ENCODE results near the gene SPATA32. TPM values are rescaled to one million over a fixed set of nuclear protein-coding genes. Genes with fewer than 3 reads are reported as not detected.

The SPATA32 gene
- total RNA-seq, 1 donor from 2014 or later = not detected

GRCh38 chr17:45309400-45309799, 47.5 kb upstream of the SPATA32 start:
- DNase-seq (ENCODE audit: low spot score) = no peak
- Histone ChIP-seq H3K79me2 (ENCODE audit: low read depth) (peaks cover 55% of the 10 kb centered on the region), H3K27me3 (no peaks in the 10 kb centered on the region), H3K27ac (no peak overlapping the region), H3K4me1 (peaks cover 7% of the 10 kb centered on the region), H2AFZ (replicated peaks) (no peak overlapping the region), H3K4me2 (no peak overlapping the region), H4K20me1 (ENCODE audit: low read depth) (peaks cover 57% of the 10 kb centered on the region), H3K4me3 (no peak overlapping the region), H3F3A (ENCODE audit: low read depth) (no peaks in the 10 kb centered on the region), H3K9me3 (ENCODE audit: low read depth) (no peaks in the 10 kb centered on the region), H3K36me3 (no peaks in the 10 kb centered on the region), H3K9ac (no peak overlapping the region)
- Mint-ChIP-seq H3K27me3 (ENCODE audit: insufficient read depth, low read depth) (no peaks in the 10 kb centered on the region), H3K9me3 (no peaks in the 10 kb centered on the region), H3K36me3 (peaks cover 24% of the 10 kb centered on the region), H3K4me3 (no peak overlapping the region), H3K4me1 (peaks cover 24% of the 10 kb centered on the region), H3K27ac (no peak overlapping the region)
- TF ChIP-seq EZH2phosphoT487 (IDR thresholded peaks at IDR 0.05) (no peak), CTCF (IDR thresholded peaks at IDR 0.05) (no peak)

GRCh38 chr17:45308840-45309239, 46.9 kb upstream of the SPATA32 start:
- H3K9me3 Mint-ChIP-seq = no peaks in the 10 kb centered on the region
- no peak overlapping the region for H3K27ac ChIP-seq
- H3K4me3 ChIP-seq = no peak overlapping the region
- H3K27me3 ChIP-seq = no peaks in the 10 kb centered on the region
- no peak for DNase-seq (ENCODE audit: low spot score)
- no peaks in the 10 kb centered on the region for H3K9me3 ChIP-seq (ENCODE audit: low read depth)
- H3K27ac Mint-ChIP-seq = no peak overlapping the region
- H2AFZ ChIP-seq (replicated peaks) = no peak overlapping the region
- H3K27me3 Mint-ChIP-seq (ENCODE audit: insufficient read depth, low read depth) = no peaks in the 10 kb centered on the region
- H3F3A ChIP-seq (ENCODE audit: low read depth) = no peaks in the 10 kb centered on the region
- H3K4me1 Mint-ChIP-seq = peaks cover 18% of the 10 kb centered on the region
- H4K20me1 ChIP-seq (ENCODE audit: low read depth) = peaks cover 52% of the 10 kb centered on the region
- H3K79me2 ChIP-seq (ENCODE audit: low read depth) = peaks cover 54% of the 10 kb centered on the region
- H3K36me3 ChIP-seq = no peaks in the 10 kb centered on the region
- peaks cover 7% of the 10 kb centered on the region for H3K4me1 ChIP-seq
- H3K9ac ChIP-seq = no peak overlapping the region
- H3K4me3 Mint-ChIP-seq = no peak overlapping the region
- TF ChIP-seq CTCF (IDR thresholded peaks at IDR 0.05) = no peak
- no peak for TF ChIP-seq EZH2phosphoT487 (IDR thresholded peaks at IDR 0.05)
- no peak for TF ChIP-seq EZH2 (IDR thresholded peaks at IDR 0.05)
- no peak overlapping the region for H3K4me2 ChIP-seq
- peaks cover 26% of the 10 kb centered on the region for H3K36me3 Mint-ChIP-seq

GRCh38 chr17:45308016-45308365, 46.1 kb upstream of the SPATA32 start:
- no peaks in the 10 kb centered on the region for H3K9me3 ChIP-seq (ENCODE audit: low read depth)
- Mint-ChIP-seq H3K27ac (no peak overlapping the region), H3K4me1 (peaks cover 12% of the 10 kb centered on the region), H3K4me3 (no peak overlapping the region), H3K27me3 (ENCODE audit: insufficient read depth, low read depth) (no peaks in the 10 kb centered on the region), H3K9me3 (no peaks in the 10 kb centered on the region), H3K36me3 (peaks cover 26% of the 10 kb centered on the region)
- no peak overlapping the region for H2AFZ ChIP-seq (replicated peaks)
- H3F3A ChIP-seq (ENCODE audit: low read depth) = no peaks in the 10 kb centered on the region
- H3K4me2 ChIP-seq = no peak overlapping the region
- TF ChIP-seq EZH2phosphoT487 (IDR thresholded peaks at IDR 0.05) (no peak), CTCF (IDR thresholded peaks at IDR 0.05) (no peak), EZH2 (IDR thresholded peaks at IDR 0.05) (no peak)
- peaks cover 7% of the 10 kb centered on the region for H3K4me1 ChIP-seq
- H3K9ac ChIP-seq = no peak overlapping the region
- no peaks in the 10 kb centered on the region for H3K36me3 ChIP-seq
- H3K27ac ChIP-seq = no peak overlapping the region
- peaks cover 46% of the 10 kb centered on the region for H3K79me2 ChIP-seq (ENCODE audit: low read depth)
- H3K27me3 ChIP-seq = no peaks in the 10 kb centered on the region
- DNase-seq (ENCODE audit: low spot score) = no peak
- no peak overlapping the region for H3K4me3 ChIP-seq
- H4K20me1 ChIP-seq (ENCODE audit: low read depth) = peaks cover 43% of the 10 kb centered on the region
